Measurements from ENCODE around the gene LOC128125822.

LOC128125822 gene

DNA sequence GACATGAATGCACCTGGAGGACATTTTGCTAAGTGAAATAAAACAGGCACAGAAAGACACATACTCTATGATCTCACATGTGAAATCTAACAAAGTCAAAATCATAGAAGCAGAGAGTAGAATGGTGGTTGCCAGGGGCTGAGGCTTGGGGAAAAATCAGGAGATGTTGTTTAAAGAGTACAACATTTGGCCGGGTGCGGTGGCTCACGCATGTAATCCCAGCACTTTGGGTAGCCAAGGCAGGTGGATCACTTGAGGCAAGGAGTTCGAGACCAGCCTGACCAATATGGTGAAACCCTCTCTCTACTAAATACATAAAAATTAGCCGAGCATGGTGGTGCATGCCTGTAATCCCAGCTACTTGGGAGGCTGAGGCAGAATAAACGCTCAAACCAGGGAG is 26.0 kb upstream of the LOC128125822 start:
- Histone ChIP-seq H2AFZ (ENCODE audit: low read depth, low read length) (no peak overlapping the region), H3K36me3 (replicated peaks; ENCODE audit: low read depth, low read length) (no peaks in the 10 kb centered on the region), H3K27ac (ENCODE audit: low read length) (no peak overlapping the region), H3K4me1 (ENCODE audit: low read length) (no peaks in the 10 kb centered on the region), H3K9me3 (ENCODE audit: insufficient read depth, low read length) (no peaks in the 10 kb centered on the region), H3K27me3 (ENCODE audit: low read depth, low read length) (peaks cover 19% of the 10 kb centered on the region; the same call in 1 of the 2 replicates), H4K20me1 (ENCODE audit: insufficient read depth, low read length) (no peaks in the 10 kb centered on the region), H3K9ac (ENCODE audit: low read length) (no peak overlapping the region), H3K4me2 (ENCODE audit: low read length) (no peak overlapping the region), H3K79me2 (ENCODE audit: low read length) (no peaks in the 10 kb centered on the region), H3K4me3 (ENCODE audit: low read length) (no peak overlapping the region)
- no peak for TF ChIP-seq EZH2phosphoT487 (IDR thresholded peaks at IDR 0.05; ENCODE audit: low read depth)
- TF ChIP-seq CTCF (IDR thresholded peaks at IDR 0.05; ENCODE audit: low read depth, low read length) = no peak

GRCh38 chr6:63546697-63547096 is 25.6 kb upstream of the LOC128125822 start:
- Histone ChIP-seq H3K9me3 (ENCODE audit: insufficient read depth, low read length) (no peaks in the 10 kb centered on the region), H3K4me3 (ENCODE audit: low read length) (no peak overlapping the region), H2AFZ (ENCODE audit: low read depth, low read length) (no peak overlapping the region), H4K20me1 (ENCODE audit: insufficient read depth, low read length) (no peaks in the 10 kb centered on the region), H3K4me2 (ENCODE audit: low read length) (no peak overlapping the region), H3K27me3 (ENCODE audit: low read depth, low read length) (peaks cover 19% of the 10 kb centered on the region; the same call in 1 of the 2 replicates), H3K9ac (ENCODE audit: low read length) (no peak overlapping the region), H3K79me2 (ENCODE audit: low read length) (no peaks in the 10 kb centered on the region), H3K27ac (ENCODE audit: low read length) (no peak overlapping the region), H3K36me3 (replicated peaks; ENCODE audit: low read depth, low read length) (no peaks in the 10 kb centered on the region), H3K4me1 (ENCODE audit: low read length) (no peaks in the 10 kb centered on the region)
- TF ChIP-seq CTCF (IDR thresholded peaks at IDR 0.05; ENCODE audit: low read depth, low read length) (no peak), EZH2phosphoT487 (IDR thresholded peaks at IDR 0.05; ENCODE audit: low read depth) (no peak)

DNA sequence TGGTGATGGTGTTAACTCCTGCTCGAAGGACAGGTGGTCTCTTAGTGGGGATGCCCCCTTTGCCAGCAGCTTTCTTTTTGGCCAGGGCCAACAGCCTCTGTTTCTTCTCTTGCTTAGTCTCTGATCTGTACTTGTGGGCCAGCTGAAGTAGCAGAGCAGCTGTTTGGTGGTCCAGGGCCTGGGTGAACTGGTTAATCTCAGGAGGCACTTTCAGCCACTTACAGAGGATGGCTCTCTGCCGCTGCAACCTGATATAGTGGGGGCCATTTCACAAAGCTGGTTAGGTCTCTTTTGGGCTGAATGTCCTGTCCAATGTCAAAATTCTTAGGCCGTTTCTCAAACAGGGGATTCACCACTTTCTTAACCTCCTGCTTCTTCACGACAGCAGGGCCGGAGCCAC is 23.2 kb upstream of the LOC128125822 start:
- Histone ChIP-seq H3K9me3 (ENCODE audit: insufficient read depth, low read length) (no peaks in the 10 kb centered on the region), H3K79me2 (ENCODE audit: low read length) (no peaks in the 10 kb centered on the region), H3K4me3 (ENCODE audit: low read length) (no peak overlapping the region), H3K36me3 (replicated peaks; ENCODE audit: low read depth, low read length) (no peaks in the 10 kb centered on the region), H3K4me2 (ENCODE audit: low read length) (no peak overlapping the region), H2AFZ (ENCODE audit: low read depth, low read length) (no peak overlapping the region), H4K20me1 (ENCODE audit: insufficient read depth, low read length) (no peaks in the 10 kb centered on the region), H3K9ac (ENCODE audit: low read length) (no peak overlapping the region), H3K27ac (ENCODE audit: low read length) (no peak overlapping the region), H3K27me3 (ENCODE audit: low read depth, low read length) (peaks cover 3% of the 10 kb centered on the region; the same call in 1 of the 2 replicates), H3K4me1 (ENCODE audit: low read length) (no peaks in the 10 kb centered on the region)
- TF ChIP-seq CTCF (IDR thresholded peaks at IDR 0.05; ENCODE audit: low read depth, low read length) (no peak), EZH2phosphoT487 (IDR thresholded peaks at IDR 0.05; ENCODE audit: low read depth) (no peak)

- Histone ChIP-seq H3K4me2 (ENCODE audit: low read length) (no peak overlapping the region), H3K27ac (ENCODE audit: low read length) (no peak overlapping the region)
Measured at GRCh38 chr6:63553208-63553607, 19.1 kb upstream of the LOC128125822 start.

More at GRCh38 chr6:63553208-63553607, 19.1 kb upstream of the LOC128125822 start:
- Histone ChIP-seq H3K9me3 (ENCODE audit: insufficient read depth, low read length) (no peaks in the 10 kb centered on the region), H3K36me3 (replicated peaks; ENCODE audit: low read depth, low read length) (no peaks in the 10 kb centered on the region), H3K27me3 (ENCODE audit: low read depth, low read length) (no peaks in the 10 kb centered on the region), H3K9ac (ENCODE audit: low read length) (no peak overlapping the region), H3K4me3 (ENCODE audit: low read length) (no peak overlapping the region), H4K20me1 (ENCODE audit: insufficient read depth, low read length) (no peaks in the 10 kb centered on the region), H2AFZ (ENCODE audit: low read depth, low read length) (no peak overlapping the region), H3K4me1 (ENCODE audit: low read length) (peaks cover 2% of the 10 kb centered on the region; the same call in 1 of the 2 replicates), H3K79me2 (ENCODE audit: low read length) (no peaks in the 10 kb centered on the region)
- TF ChIP-seq EZH2phosphoT487 (IDR thresholded peaks at IDR 0.05; ENCODE audit: low read depth) = no peak
- no peak for TF ChIP-seq CTCF (IDR thresholded peaks at IDR 0.05; ENCODE audit: low read depth, low read length)
